ENCODE measurements around the gene CCNC.

The CCNC gene

GRCh38 chr6:99579781-99580180, 11.3 kb upstream of the CCNC start:
- Histone ChIP-seq H3K27ac (ENCODE audit: insufficient read depth, low read length, poor library complexity, severe bottlenecking) (no peak overlapping the region), H3K4me3 (ENCODE audit: insufficient read depth, low read depth, low read length, poor library complexity, severe bottlenecking) (no peak overlapping the region), H3K36me3 (ENCODE audit: control insufficient read depth, insufficient read depth, low read length) (no peaks in the 10 kb centered on the region), H3K27me3 (replicated peaks; ENCODE audit: control insufficient read depth, insufficient read depth, low read length, poor library complexity, severe bottlenecking) (no peaks in the 10 kb centered on the region), H3K9me3 (ENCODE audit: control insufficient read depth, low read length) (no peaks in the 10 kb centered on the region), H3K4me1 (ENCODE audit: control insufficient read depth, insufficient read depth, low read length, poor library complexity, severe bottlenecking) (no peaks in the 10 kb centered on the region)
- DNase-seq = no peak

DNA sequence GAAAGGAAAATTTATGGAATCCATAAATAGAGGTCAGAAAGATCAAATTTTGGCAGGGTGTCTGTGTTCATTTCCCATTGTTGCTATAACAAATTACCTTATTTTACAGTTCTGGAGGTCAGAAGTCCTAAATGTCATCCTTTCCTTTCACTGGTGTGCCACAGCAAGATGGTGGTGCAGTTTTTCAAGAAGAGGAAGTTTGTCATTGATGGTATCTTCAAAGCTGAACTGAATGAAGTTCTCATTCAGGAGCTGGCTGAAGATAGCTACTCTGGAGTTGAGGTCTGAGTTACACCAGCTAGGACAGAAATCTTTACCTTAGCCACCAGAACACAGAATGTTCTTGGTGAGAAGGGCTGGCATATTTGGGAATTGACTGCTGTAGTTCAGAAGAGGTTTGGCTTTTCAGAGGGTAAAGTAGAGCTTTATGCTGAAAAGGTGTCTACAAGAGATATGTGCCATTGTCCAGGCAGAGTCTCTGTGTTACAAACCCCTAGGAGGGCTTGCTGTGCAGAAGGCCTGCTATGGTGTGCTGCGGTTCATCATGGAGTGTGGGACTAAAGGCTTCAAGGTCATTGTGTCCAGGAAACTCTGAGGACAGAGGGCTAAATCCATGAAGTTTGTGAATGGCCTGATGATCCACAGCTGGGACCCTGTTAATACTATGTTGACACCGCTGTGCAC, 7.2 kb upstream of the CCNC start:
- no peaks in the 10 kb centered on the region for H3K9me3 ChIP-seq (ENCODE audit: control insufficient read depth, low read length)
- H3K36me3 ChIP-seq (ENCODE audit: control insufficient read depth, insufficient read depth, low read length) = no peaks in the 10 kb centered on the region
- H3K27ac ChIP-seq (ENCODE audit: insufficient read depth, low read length, poor library complexity, severe bottlenecking) = no peak overlapping the region
- no peak for DNase-seq
- no peaks in the 10 kb centered on the region for H3K4me1 ChIP-seq (ENCODE audit: control insufficient read depth, insufficient read depth, low read length, poor library complexity, severe bottlenecking)
- H3K27me3 ChIP-seq (replicated peaks; ENCODE audit: control insufficient read depth, insufficient read depth, low read length, poor library complexity, severe bottlenecking) = no peaks in the 10 kb centered on the region
- no peak overlapping the region for H3K4me3 ChIP-seq (ENCODE audit: insufficient read depth, low read depth, low read length, poor library complexity, severe bottlenecking)

- Histone ChIP-seq H3K4me1 (ENCODE audit: control insufficient read depth, insufficient read depth, low read length, poor library complexity, severe bottlenecking) (no peaks in the 10 kb centered on the region), H3K4me3 (ENCODE audit: insufficient read depth, low read depth, low read length, poor library complexity, severe bottlenecking) (no peak overlapping the region), H3K36me3 (ENCODE audit: control insufficient read depth, insufficient read depth, low read length) (no peaks in the 10 kb centered on the region), H3K27me3 (replicated peaks; ENCODE audit: control insufficient read depth, insufficient read depth, low read length, poor library complexity, severe bottlenecking) (no peaks in the 10 kb centered on the region), H3K27ac (ENCODE audit: insufficient read depth, low read length, poor library complexity, severe bottlenecking) (no peak overlapping the region), H3K9me3 (ENCODE audit: control insufficient read depth, low read length) (no peaks in the 10 kb centered on the region)
- DNase-seq = no peak
These were observed 5.6 kb upstream of the CCNC start for GRCh38 chr6:99573980-99574617.

GRCh38 chr6:99563056-99563723, 5.3 kb downstream of the CCNC start:
- H3K4me3 ChIP-seq (ENCODE audit: insufficient read depth, low read depth, low read length, poor library complexity, severe bottlenecking) = no peak overlapping the region
- no peak overlapping the region for H3K27ac ChIP-seq (ENCODE audit: insufficient read depth, low read length, poor library complexity, severe bottlenecking)
- H3K9me3 ChIP-seq (ENCODE audit: control insufficient read depth, low read length) = no peaks in the 10 kb centered on the region
- H3K4me1 ChIP-seq (ENCODE audit: control insufficient read depth, insufficient read depth, low read length, poor library complexity, severe bottlenecking) = no peaks in the 10 kb centered on the region
- DNase-seq = no peak
- no peaks in the 10 kb centered on the region for H3K27me3 ChIP-seq (replicated peaks; ENCODE audit: control insufficient read depth, insufficient read depth, low read length, poor library complexity, severe bottlenecking)
- peaks cover 18% of the 10 kb centered on the region for H3K36me3 ChIP-seq (ENCODE audit: control insufficient read depth, insufficient read depth, low read length)

DNA sequence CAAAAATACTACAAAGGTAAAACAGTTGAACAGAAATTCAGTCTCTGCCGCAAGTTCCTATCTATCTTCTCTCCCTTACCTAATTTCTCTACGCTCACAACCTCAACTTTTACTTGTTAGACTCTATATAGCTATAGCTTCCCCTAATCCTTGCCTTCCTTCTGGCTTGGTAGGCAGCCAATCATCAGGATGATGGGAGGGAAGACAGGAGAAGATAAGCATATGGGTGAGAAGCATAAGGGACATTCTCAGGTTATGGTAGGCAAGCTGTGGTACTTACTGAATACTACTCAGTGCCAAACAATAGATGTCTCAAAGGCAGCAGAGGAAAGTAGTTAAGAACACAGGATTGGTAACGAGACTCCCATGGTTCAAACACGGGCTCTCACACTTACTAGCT, 7.8 kb downstream of the CCNC start:
- Histone ChIP-seq H3K27ac (ENCODE audit: insufficient read depth, low read length, poor library complexity, severe bottlenecking) (no peak overlapping the region), H3K27me3 (replicated peaks; ENCODE audit: control insufficient read depth, insufficient read depth, low read length, poor library complexity, severe bottlenecking) (no peaks in the 10 kb centered on the region), H3K4me1 (ENCODE audit: control insufficient read depth, insufficient read depth, low read length, poor library complexity, severe bottlenecking) (no peaks in the 10 kb centered on the region), H3K4me3 (ENCODE audit: insufficient read depth, low read depth, low read length, poor library complexity, severe bottlenecking) (no peak overlapping the region), H3K9me3 (ENCODE audit: control insufficient read depth, low read length) (no peaks in the 10 kb centered on the region), H3K36me3 (ENCODE audit: control insufficient read depth, insufficient read depth, low read length) (peaks cover 39% of the 10 kb centered on the region)
- DNase-seq = no peak

DNA sequence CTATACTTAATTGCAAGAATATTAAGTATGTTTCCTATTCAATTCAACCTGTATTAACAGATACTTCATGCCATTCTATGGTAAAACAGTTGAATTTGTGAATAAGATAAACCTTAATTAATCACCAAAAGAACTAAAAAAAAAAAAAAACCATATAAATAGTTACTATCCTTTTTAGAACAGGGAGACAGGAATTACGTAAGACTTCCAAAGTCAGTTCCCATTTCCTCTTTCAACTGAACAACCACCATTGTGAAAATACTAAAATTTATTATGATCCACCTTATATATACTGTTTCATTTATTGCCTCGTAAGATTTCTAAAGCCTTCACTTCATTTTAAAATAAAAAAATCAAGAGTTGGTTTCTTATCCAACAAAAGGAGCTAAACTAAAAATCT, 9.4 kb downstream of the CCNC start:
- Histone ChIP-seq H3K27me3 (replicated peaks; ENCODE audit: control insufficient read depth, insufficient read depth, low read length, poor library complexity, severe bottlenecking) (no peaks in the 10 kb centered on the region), H3K4me3 (ENCODE audit: insufficient read depth, low read depth, low read length, poor library complexity, severe bottlenecking) (no peak overlapping the region), H3K36me3 (ENCODE audit: control insufficient read depth, insufficient read depth, low read length) (peaks cover 52% of the 10 kb centered on the region), H3K4me1 (ENCODE audit: control insufficient read depth, insufficient read depth, low read length, poor library complexity, severe bottlenecking) (no peaks in the 10 kb centered on the region), H3K27ac (ENCODE audit: insufficient read depth, low read length, poor library complexity, severe bottlenecking) (no peak overlapping the region), H3K9me3 (ENCODE audit: control insufficient read depth, low read length) (no peaks in the 10 kb centered on the region)
- no peak for DNase-seq

DNA sequence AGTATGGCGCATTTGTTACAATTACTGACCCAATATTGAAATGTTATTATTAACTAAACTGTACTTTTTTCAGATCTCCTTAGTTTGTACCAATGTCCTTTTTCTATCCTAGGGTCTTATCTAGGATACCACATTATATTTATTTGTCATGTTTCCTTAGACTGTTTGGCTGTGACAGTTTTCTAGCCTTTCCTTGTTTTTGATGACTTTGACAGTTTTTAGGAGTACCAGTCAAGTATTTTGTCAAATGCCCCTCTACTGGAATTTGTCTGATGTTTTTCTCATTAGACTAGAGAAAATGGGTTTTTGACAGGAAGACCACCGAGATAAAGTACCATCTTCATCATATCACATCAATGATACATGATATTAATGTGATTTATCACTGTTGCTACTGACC, 14.6 kb downstream of the CCNC start:
- Histone ChIP-seq H3K27ac (ENCODE audit: insufficient read depth, low read length, poor library complexity, severe bottlenecking) (no peak overlapping the region), H3K4me3 (ENCODE audit: insufficient read depth, low read depth, low read length, poor library complexity, severe bottlenecking) (no peak overlapping the region), H3K9me3 (ENCODE audit: control insufficient read depth, low read length) (no peaks in the 10 kb centered on the region), H3K4me1 (ENCODE audit: control insufficient read depth, insufficient read depth, low read length, poor library complexity, severe bottlenecking) (no peaks in the 10 kb centered on the region), H3K36me3 (ENCODE audit: control insufficient read depth, insufficient read depth, low read length) (peaks cover 46% of the 10 kb centered on the region), H3K27me3 (replicated peaks; ENCODE audit: control insufficient read depth, insufficient read depth, low read length, poor library complexity, severe bottlenecking) (no peaks in the 10 kb centered on the region)
- no peak for DNase-seq

DNA sequence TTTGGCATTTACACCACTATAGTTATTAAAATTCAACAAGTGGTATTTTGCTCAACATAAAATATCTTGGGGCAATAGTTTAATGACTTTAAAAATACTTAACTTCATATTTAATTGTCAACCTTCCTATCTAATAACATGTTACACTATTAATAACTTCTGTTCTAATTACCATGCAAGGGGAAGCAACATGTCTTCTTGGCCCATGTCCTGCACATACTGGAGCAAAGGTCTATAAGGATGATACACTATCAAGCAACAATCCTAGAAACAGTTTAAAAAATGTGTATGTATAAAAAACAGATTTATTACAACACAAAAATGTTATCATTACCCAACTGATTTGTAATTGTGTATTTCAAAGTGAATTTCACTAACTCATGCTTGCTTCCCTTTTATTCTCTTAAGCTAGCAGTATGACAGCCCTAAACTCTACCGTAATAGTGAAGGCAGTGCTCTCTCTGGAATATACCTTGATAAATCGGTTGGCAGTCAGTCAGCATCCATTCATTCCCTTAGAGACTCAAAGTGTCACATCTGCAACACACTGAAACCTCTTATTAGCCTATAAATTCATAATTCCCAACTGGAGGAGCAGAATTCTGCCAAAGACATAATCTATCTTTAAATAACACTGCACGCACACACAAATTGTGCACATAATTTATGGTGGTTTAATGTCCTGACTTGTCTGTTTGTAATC, 18.3 kb downstream of the CCNC start:
- no peaks in the 10 kb centered on the region for H3K4me1 ChIP-seq (ENCODE audit: control insufficient read depth, insufficient read depth, low read length, poor library complexity, severe bottlenecking)
- peaks cover 35% of the 10 kb centered on the region for H3K36me3 ChIP-seq (ENCODE audit: control insufficient read depth, insufficient read depth, low read length)
- H3K4me3 ChIP-seq (ENCODE audit: insufficient read depth, low read depth, low read length, poor library complexity, severe bottlenecking) = no peak overlapping the region
- H3K9me3 ChIP-seq (ENCODE audit: control insufficient read depth, low read length) = no peaks in the 10 kb centered on the region
- H3K27me3 ChIP-seq (replicated peaks; ENCODE audit: control insufficient read depth, insufficient read depth, low read length, poor library complexity, severe bottlenecking) = no peaks in the 10 kb centered on the region
- no peak overlapping the region for H3K27ac ChIP-seq (ENCODE audit: insufficient read depth, low read length, poor library complexity, severe bottlenecking)
- no peak for DNase-seq

- Histone ChIP-seq H3K4me3 (ENCODE audit: insufficient read depth, low read depth, low read length, poor library complexity, severe bottlenecking) (no peak overlapping the region), H3K9me3 (ENCODE audit: control insufficient read depth, low read length) (no peaks in the 10 kb centered on the region), H3K27ac (ENCODE audit: insufficient read depth, low read length, poor library complexity, severe bottlenecking) (no peak overlapping the region), H3K27me3 (replicated peaks; ENCODE audit: control insufficient read depth, insufficient read depth, low read length, poor library complexity, severe bottlenecking) (no peaks in the 10 kb centered on the region), H3K4me1 (ENCODE audit: control insufficient read depth, insufficient read depth, low read length, poor library complexity, severe bottlenecking) (no peaks in the 10 kb centered on the region), H3K36me3 (ENCODE audit: control insufficient read depth, insufficient read depth, low read length) (peaks cover 23% of the 10 kb centered on the region)
- no peak for DNase-seq
These were observed 19.8 kb downstream of the CCNC start for GRCh38 chr6:99548706-99549105.

GRCh38 chr6:99547526-99547925, 20.9 kb downstream of the CCNC start:
- peaks cover 21% of the 10 kb centered on the region for H3K36me3 ChIP-seq (ENCODE audit: control insufficient read depth, insufficient read depth, low read length)
- no peak overlapping the region for H3K27ac ChIP-seq (ENCODE audit: insufficient read depth, low read length, poor library complexity, severe bottlenecking)
- DNase-seq = no peak
- H3K9me3 ChIP-seq (ENCODE audit: control insufficient read depth, low read length) = no peaks in the 10 kb centered on the region
- H3K27me3 ChIP-seq (replicated peaks; ENCODE audit: control insufficient read depth, insufficient read depth, low read length, poor library complexity, severe bottlenecking) = no peaks in the 10 kb centered on the region
- H3K4me3 ChIP-seq (ENCODE audit: insufficient read depth, low read depth, low read length, poor library complexity, severe bottlenecking) = no peak overlapping the region
- no peaks in the 10 kb centered on the region for H3K4me1 ChIP-seq (ENCODE audit: control insufficient read depth, insufficient read depth, low read length, poor library complexity, severe bottlenecking)

Data from effector memory CD4-positive, alpha-beta T cell (primary cell).